ENCODE measurements around the gene MYO1A.

MYO1A gene

DNA sequence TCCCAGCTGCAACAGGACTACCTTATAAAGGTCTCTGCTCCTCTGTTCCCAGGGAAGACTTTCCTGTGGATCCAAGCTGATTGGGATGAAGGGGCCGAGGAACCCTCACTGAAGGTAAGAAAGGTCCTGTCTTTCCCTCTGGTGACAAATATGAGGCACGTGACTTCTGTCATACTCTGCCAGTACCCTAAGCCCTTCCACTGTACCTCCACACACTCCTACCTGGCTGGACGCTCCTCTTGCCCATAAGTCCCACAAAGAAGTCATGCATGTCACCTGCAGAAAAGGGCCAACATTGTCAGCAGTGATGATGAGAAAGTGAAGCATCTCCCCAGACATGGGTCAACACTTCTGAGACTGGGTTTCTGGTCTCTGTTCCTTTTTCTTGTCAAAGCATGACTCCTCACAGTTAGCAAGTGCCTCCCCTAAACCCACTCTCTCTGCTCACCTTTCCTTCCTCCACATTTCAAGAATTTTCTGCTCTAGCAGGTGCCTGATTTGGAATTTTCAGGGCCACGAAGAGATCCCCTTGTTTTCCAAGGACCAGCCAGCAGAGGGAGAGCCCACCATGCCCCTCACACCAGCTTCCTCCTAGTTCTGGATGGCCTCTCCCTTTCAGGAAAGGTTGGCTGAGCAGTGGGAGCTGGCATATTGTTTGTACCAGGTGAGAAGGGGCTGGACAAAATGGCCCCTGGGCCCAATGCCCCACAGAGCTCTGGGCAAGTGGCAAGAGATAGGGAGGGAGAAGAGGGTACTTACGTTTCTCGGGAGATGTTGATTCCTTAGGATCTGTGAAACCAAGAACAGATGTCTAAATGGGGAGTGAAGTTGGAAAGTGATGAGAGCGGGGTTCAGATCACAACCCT, 37.1 kb downstream of the MYO1A start:
- DNase-seq, result no peak

DNA sequence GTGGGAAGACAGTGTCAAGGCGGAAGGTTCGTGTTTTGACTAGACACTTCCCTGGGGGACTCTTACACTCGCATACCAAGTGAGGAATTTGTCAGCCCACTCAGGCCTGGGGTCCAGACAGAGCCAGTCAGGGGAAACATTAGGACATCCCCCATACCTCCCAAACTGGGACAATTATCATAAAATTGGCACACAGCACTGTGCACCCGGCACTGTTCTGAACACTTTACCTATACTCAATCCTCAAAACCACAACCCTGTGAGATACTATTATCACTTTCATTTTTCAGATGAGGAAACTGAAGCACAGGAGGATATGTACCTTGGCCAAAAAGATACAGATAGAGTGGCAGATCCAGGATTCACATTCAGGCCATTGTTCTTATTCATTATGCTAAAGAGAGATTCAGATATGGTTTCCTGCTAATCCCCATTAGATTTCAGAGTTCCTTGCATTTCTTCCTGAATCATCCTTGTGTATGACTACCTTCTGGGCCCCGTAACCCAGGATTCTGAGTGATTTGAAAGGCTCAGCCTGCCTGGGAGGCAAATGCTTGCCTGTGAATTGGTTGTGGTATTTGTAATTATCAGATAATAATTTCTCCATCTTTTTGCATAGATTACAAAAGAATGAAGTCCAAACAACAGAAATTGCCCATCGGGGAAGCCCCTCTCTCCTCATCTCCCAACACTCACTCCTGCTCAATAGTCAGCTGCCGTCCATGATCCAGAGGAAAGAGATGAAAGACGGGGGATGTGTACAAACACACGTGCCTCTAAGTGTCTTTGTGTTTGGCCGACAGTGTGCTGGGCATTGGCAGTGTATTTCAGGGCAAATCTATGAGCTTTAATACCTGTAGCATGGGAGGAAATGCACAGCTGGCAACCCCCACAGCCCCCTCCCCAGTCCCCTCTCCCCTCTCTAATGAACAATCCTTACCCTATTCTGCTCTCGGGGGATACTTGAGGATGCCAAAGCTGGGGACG, 38.2 kb downstream of the MYO1A start:
- DNase-seq, result no peak

DNA sequence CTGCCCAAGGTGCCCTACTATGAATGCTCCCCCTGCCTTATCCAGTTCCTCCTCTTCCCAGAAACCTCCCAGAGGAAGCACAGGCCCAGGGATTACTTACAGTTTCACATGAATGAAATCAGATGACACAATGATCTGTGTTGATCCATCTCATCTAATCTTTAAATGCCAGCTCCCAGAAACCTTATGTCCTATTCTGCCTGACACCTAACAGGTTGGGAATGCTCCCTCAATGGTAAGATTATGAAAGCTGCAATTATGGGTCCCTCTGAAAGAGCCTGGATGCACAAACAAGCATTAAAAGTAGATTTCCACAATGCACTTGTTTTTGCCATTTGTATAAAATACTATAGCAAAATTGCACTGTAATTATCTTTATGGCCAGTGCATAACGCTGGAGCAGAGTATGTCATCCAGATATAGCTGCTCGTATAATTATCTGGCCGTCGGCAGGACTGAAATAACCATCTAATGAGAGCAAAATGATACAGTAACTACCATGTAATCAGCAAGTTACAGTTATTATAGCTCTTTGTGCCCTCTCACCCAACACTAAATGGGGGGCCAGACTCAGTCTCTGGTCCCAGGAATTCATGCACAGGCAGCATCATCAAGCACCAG, 39.2 kb downstream of the MYO1A start:
- no peak for DNase-seq

DNA sequence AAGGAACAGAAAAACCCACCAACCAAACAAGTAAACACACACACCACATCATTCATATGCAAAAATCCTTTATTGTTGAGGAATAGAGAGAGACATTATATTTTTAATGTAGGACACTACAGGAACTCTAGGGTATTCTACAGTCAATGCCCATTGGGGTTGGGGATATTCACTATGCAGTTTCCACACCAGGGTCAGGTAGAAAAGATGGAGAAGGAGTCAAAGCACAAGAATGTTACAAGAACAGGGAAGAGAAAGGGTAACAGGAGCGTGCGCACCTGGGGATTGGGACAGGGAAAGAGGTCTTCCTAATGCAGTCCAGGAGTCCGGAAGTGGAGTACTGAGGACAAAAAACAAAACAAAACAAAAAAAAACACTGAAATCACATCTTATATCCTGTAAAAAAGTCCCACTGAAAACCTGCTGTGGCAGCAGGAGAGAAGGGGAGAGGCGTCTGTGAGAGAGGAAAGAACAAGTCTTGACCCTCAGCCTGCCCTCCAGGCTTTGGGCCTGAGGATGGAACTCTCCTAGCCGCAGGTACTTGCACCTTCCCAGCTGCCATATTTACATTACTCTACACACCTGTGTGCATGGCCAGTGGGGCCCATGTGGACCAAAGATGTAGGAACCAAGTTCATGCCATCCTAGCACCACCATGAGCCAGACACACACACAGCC, 39.8 kb downstream of the MYO1A start:
- no peak for DNase-seq

DNA sequence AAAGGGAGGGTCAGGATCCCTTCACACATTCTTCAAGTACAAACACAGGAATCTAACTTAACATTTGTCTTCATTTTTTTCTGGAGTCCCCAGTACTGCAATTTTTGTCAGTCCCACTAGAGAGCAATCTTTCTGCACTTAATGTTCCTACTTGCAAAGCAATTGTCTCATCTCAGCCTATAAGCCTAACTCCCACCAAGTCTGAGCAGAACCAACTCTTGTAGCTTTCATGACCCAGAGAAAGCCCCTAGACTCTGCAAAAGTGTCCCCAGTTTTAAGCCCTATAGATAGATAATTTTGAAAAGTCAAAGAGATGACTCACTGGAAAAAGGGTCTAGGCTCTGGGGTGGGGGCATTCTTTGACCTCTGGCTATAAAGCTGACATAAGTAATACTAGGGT, 41.8 kb downstream of the MYO1A start:
- DNase-seq, result no peak

DNA sequence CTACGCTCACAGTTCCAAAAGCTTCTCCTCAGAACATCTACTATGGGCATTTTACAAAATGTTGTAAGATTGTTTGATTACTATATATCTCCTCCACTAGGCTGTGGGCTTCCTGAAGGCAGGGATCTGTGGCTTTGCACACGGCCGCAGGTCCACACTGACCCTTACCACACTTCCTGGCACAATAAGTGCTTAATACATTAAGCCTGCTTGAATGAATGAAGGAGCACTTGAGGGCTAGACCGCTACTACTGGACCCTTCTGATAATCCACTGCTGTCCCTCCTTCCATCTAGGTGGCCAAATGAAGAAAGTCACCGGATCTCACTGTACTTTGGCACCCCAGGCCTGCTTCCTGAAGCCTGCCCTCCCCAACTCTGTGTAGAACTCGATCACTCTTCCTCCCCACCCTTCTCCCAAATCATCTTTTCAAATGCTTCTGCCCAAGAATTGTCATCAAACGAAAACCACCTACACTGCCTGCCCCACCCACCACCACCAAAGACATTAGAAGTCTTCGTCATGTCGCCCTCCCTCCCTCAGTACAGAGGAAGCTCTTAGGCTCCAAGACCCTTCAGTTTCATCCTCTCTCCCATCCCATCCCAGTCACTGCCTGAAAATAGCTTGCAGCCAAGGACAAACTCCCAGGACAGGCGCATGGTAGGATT, 43.0 kb downstream of the MYO1A start:
- no peak for DNase-seq

DNA sequence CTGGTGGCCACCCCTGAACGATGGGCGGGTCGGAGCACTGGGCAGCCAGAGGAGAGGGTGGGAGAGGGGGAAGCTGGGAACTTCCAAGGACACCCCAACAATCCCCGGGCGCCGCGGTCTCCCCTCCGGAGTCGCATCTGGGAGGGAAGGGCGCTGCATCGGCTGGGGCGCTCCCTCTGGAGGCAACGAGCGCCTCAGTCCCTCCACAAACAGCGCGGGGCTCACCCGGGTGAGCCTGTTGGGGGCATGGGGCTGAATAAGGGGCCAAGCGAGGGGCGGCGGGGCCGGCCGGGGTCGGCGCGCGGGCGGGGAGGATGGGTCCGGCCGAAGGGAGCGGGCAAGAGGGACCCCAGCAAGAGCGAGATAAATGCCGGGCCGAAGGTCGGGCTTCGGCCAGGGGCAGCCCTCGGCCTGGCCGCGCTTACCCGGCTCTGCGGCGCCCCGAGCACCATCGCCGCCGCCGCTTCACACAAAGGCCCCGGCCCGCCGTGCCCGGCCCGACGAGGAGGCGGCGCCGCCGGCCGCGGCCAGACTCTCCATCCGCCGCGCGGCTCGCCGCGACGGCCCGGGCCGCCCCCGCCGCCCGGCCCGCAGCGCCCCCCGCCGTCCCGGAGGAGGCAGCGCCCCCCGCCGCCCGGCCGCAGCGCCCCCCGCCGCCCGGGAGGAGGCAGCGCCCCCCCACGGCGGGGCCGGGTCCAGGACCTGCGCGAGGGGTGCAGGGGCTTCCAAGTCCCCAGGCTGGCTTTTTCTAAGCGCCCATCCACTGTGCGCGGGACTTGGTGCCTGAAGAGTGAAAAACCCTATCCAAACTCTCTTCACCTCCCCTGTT, 43.7 kb downstream of the MYO1A start, which contains the start of gene ZBTB39:
ZBTB39 (minus strand) TSS at position 567 of the 829 bp plus-strand sequence. CDS start 1,629 bp downstream, outside the sequence.
- peak; percentile 36 for DNase-seq

DNA sequence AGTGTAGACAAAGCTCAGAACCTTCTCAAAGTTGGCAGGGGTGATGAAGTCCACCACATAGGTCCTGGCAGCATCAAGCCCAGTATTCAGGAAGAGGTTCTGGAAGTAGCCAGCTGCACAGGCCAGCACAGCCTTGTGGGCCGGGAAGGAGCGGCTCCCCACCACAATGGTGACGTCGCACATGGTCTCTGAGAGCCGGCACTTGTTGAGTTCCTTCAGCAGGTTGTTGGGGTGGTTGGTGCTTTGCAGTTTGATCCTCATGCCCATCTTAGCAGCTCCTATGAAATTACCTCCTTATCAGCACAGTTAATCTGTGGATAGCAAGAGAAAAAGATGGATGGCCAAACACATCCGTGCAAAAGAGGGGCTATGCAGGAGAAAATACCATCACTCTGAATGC, 45.3 kb downstream of the MYO1A start:
- no peak for DNase-seq

DNA sequence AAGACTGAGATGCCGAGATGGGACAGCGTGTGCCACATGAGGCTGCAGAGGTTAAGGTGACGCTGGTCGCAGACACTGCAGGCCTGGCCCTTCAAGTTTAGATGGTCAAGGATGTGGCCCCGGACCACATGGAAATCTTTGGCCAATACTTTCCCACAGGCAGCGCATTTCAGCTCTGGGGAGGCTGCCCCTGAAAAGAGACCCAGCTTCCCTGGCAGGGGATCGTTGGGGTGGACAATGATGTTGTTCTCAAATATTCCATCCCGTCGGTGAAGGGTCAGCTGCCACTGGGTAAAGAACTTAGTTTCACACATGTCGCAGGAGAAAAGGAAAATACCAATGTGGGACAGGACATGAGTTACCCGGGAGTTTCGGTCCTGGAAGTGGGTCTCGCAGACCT, 46.5 kb downstream of the MYO1A start:
- no peak for DNase-seq

DNA sequence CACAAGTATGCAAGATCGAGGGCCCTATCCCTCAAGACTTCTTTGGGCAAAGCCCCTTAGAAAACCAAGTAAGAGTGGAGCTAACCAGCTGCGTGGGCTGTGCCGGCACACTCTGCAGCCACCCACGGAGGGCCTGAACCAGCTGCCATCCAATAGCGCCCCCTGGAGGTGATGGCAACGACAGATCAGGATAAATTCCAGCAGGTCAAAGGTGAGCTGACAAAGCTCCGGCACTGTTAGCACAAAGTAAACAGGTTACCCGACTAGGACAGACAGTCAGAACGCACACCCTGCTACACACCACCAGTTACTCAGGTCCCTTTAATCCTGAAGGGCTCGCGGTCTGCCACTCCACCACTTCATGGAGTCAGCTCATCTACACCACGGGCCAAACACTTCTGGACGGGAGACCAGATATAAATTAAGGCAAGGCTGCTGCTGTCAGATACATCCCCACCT, 48.5 kb downstream of the MYO1A start:
- no peak for DNase-seq

DNA sequence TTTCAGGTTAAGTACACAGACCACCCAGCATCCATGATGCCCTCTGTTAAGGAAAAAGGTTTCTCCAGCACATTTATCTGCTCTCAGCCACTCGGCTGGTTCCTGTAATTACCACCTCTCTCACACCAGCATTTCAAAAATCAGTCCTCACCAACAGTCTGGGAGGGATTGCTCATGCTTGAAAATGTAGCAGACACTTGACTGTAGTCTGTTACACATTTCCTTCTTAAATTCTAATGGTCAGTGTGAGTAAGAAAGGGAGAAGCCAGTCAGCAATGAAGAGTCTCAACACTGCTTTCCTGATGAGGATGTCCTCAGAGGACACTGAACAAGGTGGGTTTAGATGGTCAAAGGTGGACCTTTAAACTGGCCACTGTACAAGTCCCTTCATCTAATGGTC, 49.5 kb downstream of the MYO1A start:
- no peak for DNase-seq

DNA sequence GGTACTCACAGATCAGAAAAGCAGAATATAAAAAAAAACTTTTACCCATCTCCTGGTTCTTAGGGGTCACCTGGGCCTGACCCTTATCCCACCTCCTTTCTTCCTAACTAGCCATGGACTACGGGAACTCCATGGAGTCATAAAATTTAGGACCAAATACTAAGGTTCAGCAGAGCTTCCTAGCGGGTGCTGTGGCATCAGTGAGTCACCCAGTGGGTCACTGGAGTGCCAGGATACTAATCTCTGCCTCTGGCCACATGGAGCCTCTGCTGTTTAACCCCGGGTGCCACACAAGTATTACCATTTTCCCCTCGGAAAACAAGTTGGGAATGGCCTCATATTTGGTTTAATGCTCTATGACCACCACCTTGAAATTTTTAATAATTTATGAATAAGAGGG, 50.5 kb downstream of the MYO1A start:
- DNase-seq, result no peak

DNA sequence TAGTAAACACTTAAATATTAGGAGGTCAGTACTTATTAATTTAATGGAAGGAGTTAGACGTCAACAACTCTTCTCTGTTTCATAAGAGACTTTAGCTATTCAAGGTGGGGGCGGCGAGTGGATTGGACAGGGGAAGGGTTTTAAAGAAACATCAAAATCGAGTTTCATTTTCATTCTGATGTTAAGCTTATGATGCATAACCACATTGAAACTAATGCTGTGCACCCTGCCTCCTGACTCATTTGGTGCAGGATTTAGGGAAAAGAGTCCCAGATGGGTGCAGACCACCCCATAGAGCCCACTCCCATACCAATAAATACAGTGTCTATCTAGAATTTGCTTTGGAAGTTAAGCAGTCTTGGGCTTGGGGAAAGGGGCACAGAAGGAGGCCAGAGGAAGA, 50.9 kb downstream of the MYO1A start:
- no peak for DNase-seq

DNA sequence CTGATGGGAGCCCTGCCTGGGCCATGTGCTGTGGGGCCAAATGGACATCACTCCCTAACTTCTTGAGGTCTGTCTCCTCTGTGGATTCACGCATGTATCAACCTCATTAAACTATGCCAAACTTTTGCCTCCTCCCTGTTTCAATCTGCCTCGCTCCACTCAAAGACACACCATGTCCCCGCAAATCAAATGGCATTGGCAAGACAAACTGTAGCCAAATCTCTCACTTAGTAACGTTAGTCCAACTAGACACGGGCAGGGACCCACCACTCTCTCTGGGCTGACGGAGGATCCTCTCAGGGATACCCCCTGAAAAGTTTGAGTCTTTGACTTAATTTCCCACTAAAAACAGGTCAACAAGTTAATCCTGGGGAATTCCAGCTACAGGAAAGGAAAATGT, 51.6 kb downstream of the MYO1A start:
- DNase-seq, result no peak

DNA sequence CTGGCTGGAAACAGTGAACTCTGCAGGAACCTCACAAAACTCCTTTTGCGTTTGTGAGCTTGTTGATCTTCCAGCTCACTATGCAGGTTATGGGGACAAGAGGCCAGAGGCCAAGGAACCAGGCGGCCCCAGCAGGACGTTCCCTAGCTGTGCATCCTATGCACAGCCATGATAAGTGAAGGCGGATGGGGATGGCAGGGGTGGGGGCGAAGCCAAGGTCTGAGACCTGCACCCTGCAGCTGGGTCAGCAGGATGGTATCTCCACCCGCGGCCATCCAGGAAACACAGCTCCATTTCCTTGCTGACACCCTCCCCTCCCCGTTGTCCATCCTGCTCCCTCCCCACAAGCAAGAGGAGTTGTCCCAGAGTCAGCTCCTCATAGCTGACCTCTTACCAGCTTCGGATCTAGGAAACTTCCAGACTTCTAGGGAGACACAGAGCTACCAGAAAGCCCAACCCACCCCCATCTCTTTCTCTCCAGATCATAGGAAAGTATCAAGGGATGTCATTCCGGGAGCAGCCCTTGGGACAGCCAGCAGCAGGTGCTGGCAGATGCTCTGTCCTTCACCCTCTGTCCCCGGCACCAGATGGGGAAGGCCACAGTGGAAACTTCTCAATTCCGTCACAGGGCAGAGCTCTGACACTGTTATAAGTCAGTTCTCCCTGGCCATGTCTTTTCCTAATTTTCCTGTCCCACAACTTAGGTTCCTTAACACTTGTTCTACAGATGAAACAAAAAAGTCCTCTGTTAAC, 53.0 kb downstream of the MYO1A start:
- DNase-seq, result no peak

DNA sequence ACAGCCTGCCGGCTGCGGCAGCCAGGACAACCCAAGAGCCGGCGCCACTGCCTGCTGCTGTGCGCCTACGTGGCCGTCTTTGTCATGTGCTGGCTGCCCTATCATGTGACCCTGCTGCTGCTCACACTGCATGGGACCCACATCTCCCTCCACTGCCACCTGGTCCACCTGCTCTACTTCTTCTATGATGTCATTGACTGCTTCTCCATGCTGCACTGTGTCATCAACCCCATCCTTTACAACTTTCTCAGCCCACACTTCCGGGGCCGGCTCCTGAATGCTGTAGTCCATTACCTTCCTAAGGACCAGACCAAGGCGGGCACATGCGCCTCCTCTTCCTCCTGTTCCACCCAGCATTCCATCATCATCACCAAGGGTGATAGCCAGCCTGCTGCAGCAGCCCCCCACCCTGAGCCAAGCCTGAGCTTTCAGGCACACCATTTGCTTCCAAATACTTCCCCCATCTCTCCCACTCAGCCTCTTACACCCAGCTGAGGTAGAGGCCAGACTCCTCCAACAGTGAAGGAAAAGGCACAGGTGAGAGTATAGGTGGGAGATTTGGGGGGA, 53.9 kb downstream of the MYO1A start:
- DNase-seq, result no peak

DNA sequence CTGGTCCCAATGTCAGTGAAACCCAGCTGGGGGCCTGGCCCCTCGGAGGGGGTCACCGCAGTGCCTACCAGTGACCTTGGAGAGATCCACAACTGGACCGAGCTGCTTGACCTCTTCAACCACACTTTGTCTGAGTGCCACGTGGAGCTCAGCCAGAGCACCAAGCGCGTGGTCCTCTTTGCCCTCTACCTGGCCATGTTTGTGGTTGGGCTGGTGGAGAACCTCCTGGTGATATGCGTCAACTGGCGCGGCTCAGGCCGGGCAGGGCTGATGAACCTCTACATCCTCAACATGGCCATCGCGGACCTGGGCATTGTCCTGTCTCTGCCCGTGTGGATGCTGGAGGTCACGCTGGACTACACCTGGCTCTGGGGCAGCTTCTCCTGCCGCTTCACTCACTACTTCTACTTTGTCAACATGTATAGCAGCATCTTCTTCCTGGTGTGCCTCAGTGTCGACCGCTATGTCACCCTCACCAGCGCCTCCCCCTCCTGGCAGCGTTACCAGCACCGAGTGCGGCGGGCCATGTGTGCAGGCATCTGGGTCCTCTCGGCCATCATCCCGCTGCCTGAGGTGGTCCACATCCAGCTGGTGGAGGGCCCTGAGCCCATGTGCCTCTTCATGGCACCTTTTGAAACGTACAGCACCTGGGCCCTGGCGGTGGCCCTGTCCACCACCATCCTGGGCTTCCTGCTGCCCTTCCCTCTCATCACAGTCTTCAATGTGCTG, 54.6 kb downstream of the MYO1A start:
- no peak for DNase-seq

DNA sequence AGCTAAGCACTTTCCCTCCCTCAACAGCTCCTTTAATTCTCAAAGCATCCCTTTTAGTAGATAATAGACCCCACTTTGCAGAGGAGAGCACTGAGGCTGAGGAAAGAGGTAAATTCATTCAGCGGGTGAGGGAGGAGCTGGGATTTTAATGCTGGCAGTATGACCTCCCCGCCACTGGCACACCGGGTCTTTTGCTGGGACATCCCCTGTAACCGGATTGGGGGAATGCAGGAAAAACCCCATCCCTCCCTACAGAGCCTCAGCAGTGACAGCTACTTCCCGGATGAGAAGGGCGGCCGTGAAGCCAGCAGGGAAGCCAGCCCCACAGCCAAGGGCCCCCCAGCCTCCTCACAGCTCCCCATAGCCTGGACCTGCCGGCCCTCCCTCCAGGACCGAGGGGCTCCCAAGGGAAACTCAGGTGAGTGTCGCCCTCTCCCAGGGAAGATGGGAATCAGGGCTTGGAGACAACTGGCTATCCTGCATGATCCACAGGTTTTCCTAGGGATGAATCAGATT, 55.6 kb downstream of the MYO1A start:
- no peak for DNase-seq

DNA sequence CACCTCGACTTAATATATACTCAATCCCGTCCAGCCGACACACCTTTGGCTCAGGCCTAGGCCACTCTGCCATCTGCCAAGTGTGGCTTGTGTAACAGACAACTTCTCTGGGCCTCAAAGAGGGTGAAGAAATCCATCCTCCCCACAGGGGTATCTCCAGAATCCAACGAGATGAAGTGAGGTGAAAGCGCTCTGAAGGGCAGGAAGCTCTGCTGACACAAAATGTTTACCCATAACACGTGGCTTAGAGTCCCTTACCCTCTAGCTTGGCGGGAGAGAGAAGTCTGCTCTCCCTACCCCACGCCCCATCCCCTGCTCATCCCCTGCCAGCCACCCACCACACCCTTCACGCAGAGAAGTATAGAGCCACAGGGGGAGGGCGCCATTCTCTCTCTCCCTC, 56.6 kb downstream of the MYO1A start:
- no peak for DNase-seq

All from T1000 (cell line).